CD4-positive, alpha-beta T cell (primary cell): ENCODE data around the gene TIGD1. TPM values are rescaled to one million over a fixed set of nuclear protein-coding genes. Genes with fewer than 3 reads are reported as not detected.

Source experiments
- ATAC-seq: fragments of 200-7000 bp; cut with Tn5 transposase; one replicate; pipeline ENCODE4 v1.10.0; 2022; ENCODE audit warnings: mild to moderate bottlenecking; ENCODE audit not compliant: poor library complexity
- CTCF ChIA-PET: fragments of 350-600 bp; sonication (Branson Sonifier 250); formaldehyde crosslinking; loops from one replicate; lab custom pipeline; 2021; ENCODE audit warnings: antibody characterized with exemption, inconsistent platforms; lab: Charles Lee
- POLR2A ChIA-PET: fragments of 350-600 bp; sonication (Branson Sonifier 250); formaldehyde crosslinking; loops from one replicate; lab custom pipeline; 2021; ENCODE audit warnings: antibody characterized with exemption, inconsistent platforms; lab: Charles Lee
- DNase-seq, 14 experiments: peaks; one replicate each; pipeline ENCODE4 v3.0.0-alpha.2; 2013 to 2020; ENCODE audit warnings: mixed read lengths in 2 of 14
- H3K27ac ChIP-seq, 2 donors: one replicate each; pipeline versions ENCODE4 v1.5.1 to v1.7.0; 2013; ENCODE audit warnings: low read length in 2 of 2, low read depth in 1 of 2, mild to moderate bottlenecking in 1 of 2
- H3K27me3 ChIP-seq, 2 experiments: 1 replicate in 1 of 2; 2 replicates in 1 of 2; pipeline versions ENCODE4 v1.6.1 to v1.7.0; 2013; ENCODE audit warnings: low read length in 2 of 2, control low read depth in 1 of 2, mild to moderate bottlenecking in 1 of 2, moderate library complexity in 1 of 2; ENCODE audit not compliant: insufficient read depth in 2 of 2, control insufficient read depth in 1 of 2
- H3K36me3 ChIP-seq: one replicate; pipeline ENCODE4 v1.6.1; 2013; ENCODE audit warnings: low read length, control low read depth; ENCODE audit not compliant: insufficient read depth
- H3K4me1 ChIP-seq: one replicate; pipeline ENCODE4 v1.6.1; 2013; ENCODE audit warnings: low read length, control low read depth; ENCODE audit not compliant: insufficient read depth
- H3K4me3 ChIP-seq: one replicate; pipeline ENCODE4 v1.5.1; 2013; ENCODE audit warnings: mild to moderate bottlenecking, low read length, moderate library complexity
- H3K9me3 ChIP-seq, 2 experiments: 1 replicate in 1 of 2; 2 replicates in 1 of 2; pipeline versions ENCODE4 v1.6.1 to v1.7.0; 2013; ENCODE audit warnings: low read length in 2 of 2, mild to moderate bottlenecking in 2 of 2, control low read depth in 1 of 2, moderate library complexity in 1 of 2; ENCODE audit not compliant: control insufficient read depth in 1 of 2, insufficient read depth in 1 of 2
- H3K27ac Mint-ChIP-seq: one replicate; pipeline ENCODE4 v1.8.0; 2020; ENCODE audit warnings: mixed read lengths
- H3K27me3 Mint-ChIP-seq: one replicate; pipeline ENCODE4 v1.8.0; 2021; ENCODE audit warnings: mixed read lengths
- H3K36me3 Mint-ChIP-seq: one replicate; pipeline ENCODE4 v1.8.0; 2021; ENCODE audit warnings: low read depth, mixed read lengths
- H3K4me1 Mint-ChIP-seq: one replicate; pipeline ENCODE4 v1.8.0; 2021; ENCODE audit warnings: low read depth, mixed read lengths
- H3K4me3 Mint-ChIP-seq: one replicate; pipeline ENCODE4 v1.8.0; 2020; ENCODE audit warnings: mild to moderate bottlenecking, mixed read lengths
- H3K9me3 Mint-ChIP-seq: one replicate; pipeline ENCODE4 v1.8.0; 2020; ENCODE audit warnings: mixed read lengths
- CTCF ChIP-seq: fragments of 200-600 bp; IDR thresholded peaks from one replicate; pipeline ENCODE4 v1.8.0; 2022; ENCODE audit warnings: antibody characterized with exemption, mild to moderate bottlenecking
- intact Hi-C, 2 experiments: fragments of 100-400 bp; cut with DNase I in 1 of 2; cut with micrococcal nuclease in 1 of 2; formaldehyde crosslinking; loops; one replicate each; pipeline versions ENCODE4 v1.15.1 to v1.9.0; 2023 to 2025; cut with DNase I, micrococcal nuclease
- total RNA-seq, 174 experiments: library from RNA in 2 of 174; stranded (reverse) in 2 of 174; gene quantifications; one replicate each; pipeline ENCODE4 v1.2.3 and lab custom pipeline; 2021 to 2026

TIGD1 gene
- total RNA-seq, 2 experiments from 2014 or later, result 22.1 to 22.2 TPM

- Histone ChIP-seq H3K27ac (no peak overlapping the region), H3K4me3 (no peak overlapping the region), H3K9me3 (peaks cover 0 to 5% of the 10 kb centered on the region in 2 experiments), H3K4me1 (no peaks in the 10 kb centered on the region), H3K27me3 (no peaks in the 10 kb centered on the region), H3K36me3 (peaks cover 30% of the 10 kb centered on the region)
- POLR2A ChIA-PET, result no interaction called here
- Mint-ChIP-seq H3K4me1 (no peaks in the 10 kb centered on the region), H3K4me3 (no peak overlapping the region), H3K36me3 (peaks cover 57% of the 10 kb centered on the region), H3K27me3 (no peaks in the 10 kb centered on the region), H3K9me3 (no peaks in the 10 kb centered on the region), H3K27ac (no peak overlapping the region)
- intact Hi-C loops, result no loop called here
- CTCF ChIA-PET, result no interaction called here
- DNase-seq, result no peak
- no peak for TF ChIP-seq CTCF
- no peak for ATAC-seq
Measured at GRCh38 chr2:232584238-232584637, 33.9 kb upstream of the TIGD1 start.

GRCh38 chr2:232581725-232582124, 31.4 kb upstream of the TIGD1 start:
- ATAC-seq (no peak), DNase-seq (no peak)
- no peaks in the 10 kb centered on the region for H3K4me1 ChIP-seq
- H3K27me3 ChIP-seq, result no peaks in the 10 kb centered on the region
- no peak for TF ChIP-seq CTCF
- ChIA-PET POLR2A (no interaction called here), CTCF (no interaction called here)
- Mint-ChIP-seq H3K27me3 (no peaks in the 10 kb centered on the region), H3K36me3 (peaks cover 71% of the 10 kb centered on the region), H3K9me3 (no peaks in the 10 kb centered on the region), H3K4me3 (no peak overlapping the region), H3K4me1 (no peaks in the 10 kb centered on the region), H3K27ac (no peak overlapping the region)
- H3K27ac ChIP-seq, result no peak overlapping the region
- intact Hi-C loops, result no loop called here
- H3K36me3 ChIP-seq, result peaks cover 33% of the 10 kb centered on the region
- H3K4me3 ChIP-seq, result no peak overlapping the region
- peaks cover 0 to 5% of the 10 kb centered on the region in 2 experiments for H3K9me3 ChIP-seq

- Mint-ChIP-seq H3K27ac (no peak overlapping the region), H3K9me3 (no peaks in the 10 kb centered on the region)
- no peak for ATAC-seq
Measured at GRCh38 chr2:232580648-232580981, 30.3 kb upstream of the TIGD1 start.

More at GRCh38 chr2:232580648-232580981, 30.3 kb upstream of the TIGD1 start:
- no peaks in the 10 kb centered on the region for H3K4me1 ChIP-seq
- DNase-seq, result no peak
- ChIA-PET CTCF (no interaction called here), POLR2A (interaction anchor here (1.4 kb wide), 1 partner anchor 30 kb away, joined by 3 read pairs; the partner anchor contains the start of genes EIF4E2 and TIGD1)
- no peak overlapping the region for H3K27ac ChIP-seq
- Mint-ChIP-seq H3K27me3 (no peaks in the 10 kb centered on the region), H3K36me3 (peaks cover 77% of the 10 kb centered on the region), H3K4me1 (no peaks in the 10 kb centered on the region), H3K4me3 (no peak overlapping the region)
- no peak for TF ChIP-seq CTCF
- H3K36me3 ChIP-seq, result peaks cover 39% of the 10 kb centered on the region
- no peak overlapping the region for H3K4me3 ChIP-seq
- H3K27me3 ChIP-seq, result no peaks in the 10 kb centered on the region
- intact Hi-C loops, result no loop called here
- H3K9me3 ChIP-seq, result peaks cover 0 to 5% of the 10 kb centered on the region in 2 experiments
